Uterus (tissue), 2 donors: ENCODE results near the gene ANAPC7.

Experiments
- CTCF ChIP-seq, 4 experiments: fragments of 200-600 bp in 2 of 4; fragments of 450-650 bp in 2 of 4; sonication (generic) in 2 of 4; IDR thresholded peaks; one replicate each; pipeline ENCODE4 v1.5.1; 2016 to 2019; ENCODE audit warnings: antibody characterized with exemption in 4 of 4, mild to moderate bottlenecking in 2 of 4, moderate library complexity in 1 of 4
- POLR2A ChIP-seq, 2 donors: fragments of 450-650 bp; IDR thresholded peaks; one replicate each; pipeline ENCODE4 v1.6.1; 2016; ENCODE audit warnings: antibody characterized with exemption in 2 of 2, mild to moderate bottlenecking in 1 of 2, moderate library complexity in 1 of 2

GRCh38 chr12:110373425-110373824, 30.1 kb downstream of the ANAPC7 start:
- TF ChIP-seq POLR2A (IDR thresholded peaks at IDR 0.05), result no peak
- no peak for TF ChIP-seq CTCF (IDR thresholded peaks at IDR 0.05)
